ENCODE data around the gene CD302. TPM values are rescaled to one million over a fixed set of nuclear protein-coding genes. Genes with fewer than 3 reads are reported as not detected.
"Not testable (repeated sequence)": the region's sequence is repeated elsewhere in the genome, so short reads cannot be mapped to it uniquely, and the experiment has no call there.

Gene CD302
- total RNA-seq, 2 experiments from 2014 or later: 0.43 to 0.74 TPM

DNA sequence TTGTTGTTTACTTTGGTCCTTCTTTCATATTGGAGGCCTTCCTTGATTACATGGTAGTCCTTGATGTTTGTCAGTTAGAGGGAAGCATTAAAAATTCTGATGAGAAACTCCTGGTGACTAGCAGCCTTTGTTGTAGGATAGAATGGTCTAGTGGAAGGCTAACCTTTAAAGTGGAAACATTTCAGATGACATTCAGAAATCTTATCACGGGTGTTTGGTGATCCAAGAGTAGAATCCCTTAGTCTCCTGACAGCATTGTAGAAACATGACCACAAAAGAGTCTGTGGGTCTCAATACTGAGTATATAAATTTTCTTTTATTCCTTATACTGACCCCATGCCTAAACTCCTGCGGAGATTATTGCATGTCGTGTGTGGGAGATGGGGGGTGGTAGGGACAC lies 72.3 kb downstream of the CD302 start:
- Mint-ChIP-seq H3K9me3 (peaks cover 9% of the 10 kb centered on the region), H3K27me3 (no peaks in the 10 kb centered on the region), H3K4me3 (no peak overlapping the region), H3K36me3 (ENCODE audit: low read depth) (peaks cover 61% of the 10 kb centered on the region), H3K4me1 (ENCODE audit: low read depth) (peaks cover 72% of the 10 kb centered on the region), H3K27ac (no peak overlapping the region)
- intact Hi-C loops (cut with micrococcal nuclease): no loop called here
- ATAC-seq (no peak), DNase-seq (no peak)
- POLR2A ChIA-PET: no interaction called here
- CTCF ChIA-PET: no interaction called here
- TF ChIP-seq CTCF (IDR thresholded peaks at IDR 0.05): no peak

GRCh38 chr2:159724795-159725572 lies 73.0 kb downstream of the CD302 start:
- intact Hi-C loops (cut with micrococcal nuclease): not testable (repeated sequence)
- CTCF ChIA-PET: interaction anchor here (2.1 kb wide), 1 partner anchor 10 kb away, joined by 7 read pairs; no protein-coding TSS in a partner anchor

DNA sequence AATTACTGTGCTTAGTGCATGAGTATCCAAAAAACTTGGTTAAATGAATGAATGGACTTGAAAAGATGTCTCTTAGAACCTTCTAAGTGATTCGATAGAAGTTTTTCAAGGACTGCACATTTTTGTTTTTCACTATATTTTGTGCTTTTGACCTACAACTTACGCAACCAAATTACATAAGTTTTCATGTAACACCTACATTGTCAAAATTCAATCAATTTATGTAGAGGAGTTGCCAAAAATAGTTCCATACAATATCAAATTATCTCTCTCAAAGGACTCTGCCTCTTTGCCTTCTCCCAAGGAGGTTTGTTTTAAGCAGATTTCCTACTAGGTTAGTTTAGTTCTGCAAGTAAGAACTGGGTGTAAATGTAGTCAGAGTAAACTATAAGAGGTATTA lies 75.4 kb downstream of the CD302 start:
- POLR2A ChIA-PET: interaction anchor here (2.3 kb wide), 1 partner anchor 10 kb away, joined by 13 read pairs; the partner anchor contains the start of gene MARCHF7

More at GRCh38 chr2:159724795-159725572, 73.0 kb downstream of the CD302 start:
- Mint-ChIP-seq H3K36me3 (ENCODE audit: low read depth) (peaks cover 60% of the 10 kb centered on the region), H3K4me1 (ENCODE audit: low read depth) (peaks cover 75% of the 10 kb centered on the region)
- H3K27ac Mint-ChIP-seq, H3K4me3 Mint-ChIP-seq, H3K9me3 Mint-ChIP-seq, DNase-seq, ATAC-seq, H3K27me3 Mint-ChIP-seq: not testable (repeated sequence)
- POLR2A ChIA-PET: interaction anchor here (2.6 kb wide), 1 partner anchor 12 kb away, joined by 10 read pairs; the partner anchor contains the start of gene MARCHF7

GRCh38 chr2:159720676-159721075 lies 77.3 kb downstream of the CD302 start:
- no peak for TF ChIP-seq CTCF (IDR thresholded peaks at IDR 0.05)
- Mint-ChIP-seq H3K36me3 (ENCODE audit: low read depth) (peaks cover 75% of the 10 kb centered on the region), H3K27ac (no peak overlapping the region), H3K27me3 (no peaks in the 10 kb centered on the region), H3K4me3 (no peak overlapping the region), H3K4me1 (ENCODE audit: low read depth) (peaks cover 84% of the 10 kb centered on the region), H3K9me3 (peaks cover 9% of the 10 kb centered on the region)
- DNase-seq: no peak
- CTCF ChIA-PET: interaction anchor here (1.6 kb wide), 1 partner anchor 10 kb away, joined by 5 read pairs; no protein-coding TSS in a partner anchor
- POLR2A ChIA-PET: interaction anchor here (1.2 to 2.3 kb wide), 2 partner anchors 8 to 30 kb away, joined by 4 to 13 read pairs; partner anchors contain the start of gene MARCHF7
- no peak for ATAC-seq
- intact Hi-C loops (cut with micrococcal nuclease): no loop called here

More for the DNA sequence above, 75.4 kb downstream of the CD302 start:
- no peaks in the 10 kb centered on the region for H3K27me3 Mint-ChIP-seq
- peaks cover 9% of the 10 kb centered on the region for H3K9me3 Mint-ChIP-seq
- TF ChIP-seq CTCF (IDR thresholded peaks at IDR 0.05): no peak
- ATAC-seq: no peak
- H3K4me1 Mint-ChIP-seq (ENCODE audit: low read depth): peaks cover 77% of the 10 kb centered on the region
- no peak for DNase-seq
- CTCF ChIA-PET: interaction anchor here (1.4 to 1.6 kb wide), 2 partner anchors 12 to 21 kb away, joined by 3 read pairs; no protein-coding TSS in a partner anchor
- no peak overlapping the region for H3K27ac Mint-ChIP-seq
- H3K4me3 Mint-ChIP-seq: no peak overlapping the region
- intact Hi-C loops (cut with micrococcal nuclease): no loop called here
- H3K36me3 Mint-ChIP-seq (ENCODE audit: low read depth): peaks cover 67% of the 10 kb centered on the region

Other genes with a start within 250 kb of the CD302 start
- 1 to 10 TPM; 7.7 to 8.2 TPM for gene BAZ2B, start 181.7 kb downstream of the CD302 start, total RNA-seq
- 10 to 100 TPM; 79.2 to 80.3 TPM for gene MARCHF7, start 85.7 kb downstream of the CD302 start, total RNA-seq
- 10 to 100 TPM; 33.1 to 33.6 TPM for gene LY75, start 106.5 kb upstream of the CD302 start, total RNA-seq